Activated CD4-positive, CD25-positive, alpha-beta regulatory T cell treated with anti-CD3 and anti-CD28 coated beads, Interleukin-2, amount 50 U/mL, for 24 hours (primary cell): ENCODE measurements around the gene PDE4D.
A peak's percentile ranks its signal among the peaks of the same experiment; 100 is the strongest.

Experiments
- ATAC-seq, 2 donors: fragments of 150-1000 bp; cut with Tn5 transposase; one replicate each; pipeline ENCODE4 v1.10.0; 2021; ENCODE audit warnings: mild to moderate bottlenecking in 1 of 2, moderate library complexity in 1 of 2

Gene PDE4D

DNA sequence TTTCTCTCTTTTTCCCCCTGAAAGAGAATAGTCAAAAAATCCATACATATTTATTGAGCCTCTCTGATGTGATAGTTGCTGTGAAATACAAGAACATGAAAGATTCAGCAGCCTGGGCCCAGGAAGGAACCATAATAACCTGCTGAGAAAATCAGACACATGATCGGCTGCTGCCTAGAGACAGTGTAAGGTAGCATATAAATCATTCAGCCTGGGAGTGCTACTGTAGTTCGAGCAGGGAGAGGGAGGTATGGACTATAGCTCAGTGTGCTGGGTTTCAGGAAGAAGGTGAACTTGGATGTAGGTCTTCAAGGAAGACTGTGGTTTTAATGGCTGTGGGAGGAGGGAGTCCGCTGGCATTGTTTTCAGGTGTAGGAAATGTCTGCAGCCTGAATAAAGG is 841.6 kb downstream of the PDE4D start:
- no peak for ATAC-seq

DNA sequence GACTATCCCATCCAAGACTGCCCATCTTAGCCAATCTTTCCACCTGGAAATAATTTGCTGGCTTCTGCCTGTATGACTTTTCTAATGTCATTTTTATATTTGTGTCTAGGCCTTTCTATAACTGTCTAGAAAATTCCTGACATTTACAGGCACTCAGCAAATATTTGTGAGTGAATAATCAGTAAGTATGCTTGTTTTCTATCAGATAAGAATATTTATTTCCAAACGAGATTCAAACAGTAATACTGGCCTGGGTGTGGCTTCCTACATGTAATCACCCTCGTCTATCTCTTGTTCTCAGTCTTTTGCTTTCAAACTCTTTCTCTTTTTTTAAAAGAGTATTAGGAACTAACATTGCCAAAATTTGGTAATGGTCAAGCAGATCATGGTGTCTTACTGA is 844.4 kb downstream of the PDE4D start:
- ATAC-seq = no peak

- ATAC-seq = no peak
Observed at GRCh38 chr5:59042201-59043055, 851.1 kb downstream of the PDE4D start.

DNA sequence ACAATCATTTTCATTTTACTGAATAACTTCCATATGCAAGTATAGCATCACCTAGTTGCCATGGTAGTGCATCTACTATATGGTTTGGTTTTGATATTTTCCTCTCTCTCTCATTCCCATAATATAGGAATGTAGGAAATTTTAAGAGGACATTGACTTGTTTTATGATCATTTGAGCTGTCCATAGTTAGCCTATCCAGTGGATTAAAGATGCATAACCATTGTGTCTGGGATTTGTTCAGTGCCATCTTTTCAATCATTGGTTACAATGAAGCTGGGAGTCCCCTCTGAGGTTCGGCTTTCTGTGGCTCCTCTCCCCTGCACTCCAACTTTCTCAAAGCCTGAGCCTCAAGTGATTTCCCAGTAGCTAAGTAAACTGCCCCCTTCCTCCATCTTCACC is 852.2 kb downstream of the PDE4D start:
- ATAC-seq = no peak

GRCh38 chr5:59040804-59041201 is 852.7 kb downstream of the PDE4D start:
- no peak for ATAC-seq

DNA sequence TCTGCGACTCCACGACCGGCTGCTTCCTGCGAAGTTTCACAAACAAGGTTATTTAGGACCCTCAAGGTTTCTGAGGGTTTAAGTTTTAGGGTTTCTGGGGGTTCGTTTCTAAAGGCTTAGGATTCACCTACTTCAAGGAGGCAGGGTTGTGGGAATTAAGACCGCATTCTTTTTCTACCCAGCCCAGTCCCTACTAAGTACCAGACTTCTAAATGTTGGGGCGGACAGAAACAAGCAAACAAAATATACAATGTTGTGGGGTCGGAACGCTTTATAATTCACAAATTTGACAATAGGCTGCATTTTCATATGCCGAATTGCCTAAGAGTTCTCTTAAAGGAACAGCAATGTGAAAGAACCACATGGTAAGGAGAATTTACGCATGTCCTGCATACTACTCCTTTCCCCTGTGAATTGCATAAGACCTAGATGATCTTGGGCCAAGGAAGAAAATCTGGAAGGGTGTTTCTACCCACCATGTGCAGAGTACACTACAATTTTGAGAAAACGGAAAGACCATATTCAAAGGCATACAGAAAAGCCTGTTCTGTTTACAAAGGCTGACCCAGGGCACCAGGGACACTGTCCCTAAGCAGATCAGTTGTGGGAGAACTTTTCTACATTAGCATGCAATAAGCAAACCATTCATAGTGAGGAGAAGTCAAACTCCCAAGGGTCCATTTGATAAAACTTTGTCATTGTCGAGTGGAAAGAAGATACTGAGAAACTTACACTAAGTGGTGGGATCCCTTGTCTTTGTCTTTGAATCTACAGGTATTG is 853.3 kb downstream of the PDE4D start:
- no peak for ATAC-seq

GRCh38 chr5:59039296-59040023 is 854.1 kb downstream of the PDE4D start:
- peak; percentile 77 to 83 for ATAC-seq

DNA sequence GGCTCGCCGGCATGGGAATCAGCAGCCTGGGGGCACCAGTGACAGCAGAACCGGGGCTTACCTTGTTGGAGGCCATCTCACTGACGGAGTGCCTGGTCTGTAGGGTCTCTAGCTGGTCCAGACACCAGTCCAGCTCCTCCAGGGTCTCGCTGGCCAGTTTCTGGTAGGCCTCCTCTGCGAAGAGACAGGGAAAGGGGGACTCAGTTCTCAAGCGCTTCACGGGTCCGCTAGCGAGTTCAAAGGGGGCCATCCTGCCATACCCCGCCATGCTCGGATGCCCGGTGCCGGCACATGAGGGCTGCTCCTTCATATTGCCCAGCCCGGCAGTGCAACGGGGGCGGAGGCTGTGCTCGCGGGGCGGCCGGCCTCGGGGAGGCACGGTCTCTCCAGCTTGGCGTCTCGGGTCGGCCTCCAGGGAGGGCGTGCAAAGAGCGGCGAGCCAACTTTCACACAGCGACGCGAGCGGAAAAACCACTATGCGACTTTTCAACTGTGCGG is 854.7 kb downstream of the PDE4D start:
- peak in 1 of 2 donors; percentile 35 for ATAC-seq

DNA sequence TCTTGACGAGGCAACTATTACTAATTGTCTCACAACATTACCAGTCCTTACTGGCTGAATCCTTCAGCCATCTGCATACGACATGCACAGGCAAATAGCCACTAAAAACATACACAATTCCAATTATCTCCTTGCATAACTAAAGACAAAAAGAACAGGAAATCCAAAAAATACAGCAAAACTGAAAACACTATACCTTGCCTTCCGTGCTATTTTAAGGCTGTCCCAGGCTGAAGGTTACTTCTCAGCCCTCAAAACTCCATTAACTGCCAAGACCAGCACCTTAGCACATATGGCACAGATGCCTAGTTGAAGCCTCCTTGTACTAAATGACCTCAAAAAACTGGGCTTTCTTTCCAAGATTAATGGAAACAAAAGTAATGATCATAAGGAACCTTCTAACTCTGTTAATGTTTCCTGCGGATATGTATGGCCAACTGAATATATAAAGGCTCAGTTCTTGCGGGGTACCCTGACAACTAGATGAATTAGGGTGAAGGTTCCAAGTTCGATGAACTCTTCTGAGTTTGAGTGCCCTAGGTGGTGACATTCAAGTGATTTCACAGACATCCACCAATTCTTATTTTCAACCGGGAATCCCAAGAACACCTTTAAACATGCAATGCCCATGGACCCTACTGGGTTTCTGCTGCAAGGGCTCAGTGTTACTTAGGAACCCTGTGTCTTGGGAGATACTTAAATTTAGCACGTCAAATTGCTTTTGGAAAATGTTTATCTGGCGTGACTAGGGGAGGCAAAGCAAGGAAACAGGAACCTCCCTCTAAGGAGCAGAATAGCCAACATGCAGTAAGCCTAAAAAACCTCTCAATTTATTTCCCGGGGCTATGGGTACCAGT is 855.4 kb downstream of the PDE4D start:
- ATAC-seq = no peak

DNA sequence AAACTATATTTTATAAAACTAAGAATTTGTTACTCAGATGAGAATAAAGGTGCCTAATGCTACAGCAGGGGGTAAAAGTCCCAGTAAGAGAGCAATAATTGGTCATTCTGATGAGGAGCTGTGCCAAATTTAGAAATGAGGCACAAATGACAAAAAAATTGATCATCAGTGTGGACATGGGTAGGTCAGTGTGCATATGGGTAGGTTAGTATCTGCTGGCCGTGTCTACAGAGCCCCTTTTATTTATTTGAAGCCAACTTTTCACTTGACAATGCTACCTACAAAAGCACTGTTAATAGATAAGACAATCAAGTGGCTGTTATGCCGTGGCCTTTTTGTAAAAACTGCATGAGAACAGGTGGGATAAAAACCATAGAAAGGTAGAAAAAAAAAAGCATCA is 856.1 kb downstream of the PDE4D start:
- ATAC-seq = no peak

DNA sequence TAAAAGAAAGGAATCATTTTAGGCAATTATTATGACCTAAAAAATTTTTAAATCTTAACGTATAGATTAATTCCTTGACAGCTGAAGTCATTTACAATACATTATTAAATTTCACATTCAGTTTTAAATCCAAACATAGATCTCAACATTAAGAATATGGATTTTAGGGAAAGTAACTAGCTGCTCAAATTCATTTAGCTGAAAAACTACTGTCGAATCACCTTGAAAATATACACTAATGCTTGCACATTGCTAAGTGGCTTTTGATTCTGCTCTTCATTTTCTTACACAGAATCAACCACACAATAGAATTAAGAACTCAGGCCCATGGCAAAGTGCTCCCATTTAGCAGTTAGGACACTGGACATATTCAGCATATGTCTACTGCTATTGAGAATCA is 856.5 kb downstream of the PDE4D start:
- ATAC-seq = no peak

- no peak for ATAC-seq
Observed at GRCh38 chr5:59036274-59036961, 857.1 kb downstream of the PDE4D start.

- no peak for ATAC-seq
Observed at GRCh38 chr5:59035681-59036080, 857.8 kb downstream of the PDE4D start.

DNA sequence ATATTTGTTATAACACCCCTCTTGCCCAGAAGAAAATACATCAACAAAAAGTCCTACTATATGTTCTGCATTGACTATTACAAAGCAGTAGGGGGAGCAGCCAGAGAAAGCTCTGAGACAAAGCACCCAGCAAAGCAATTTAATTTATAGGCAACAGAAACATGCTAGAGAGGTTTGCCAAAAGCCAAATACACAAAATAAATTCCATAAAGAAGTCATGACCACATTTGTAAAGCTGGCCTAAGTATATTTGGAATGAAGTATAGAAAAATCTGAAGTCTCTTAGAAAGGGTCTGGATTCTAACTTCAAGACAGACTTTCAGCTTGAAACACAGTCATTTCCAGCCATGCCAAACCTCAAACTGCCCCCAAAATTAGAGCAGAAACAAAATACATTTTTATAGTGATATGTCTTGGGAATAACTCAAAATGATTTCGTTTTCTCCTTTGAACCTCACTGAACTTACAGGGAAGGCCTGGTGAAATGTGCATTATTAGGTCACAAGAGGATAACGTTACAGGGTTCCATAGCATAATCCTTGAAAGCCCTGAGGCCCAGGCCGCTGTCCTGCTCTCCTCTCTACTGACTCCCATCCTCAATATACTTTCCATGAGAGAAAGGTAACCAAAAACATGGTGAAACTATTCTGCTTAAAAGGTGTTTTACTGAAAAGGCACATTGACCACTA is 858.9 kb downstream of the PDE4D start:
- no peak for ATAC-seq

DNA sequence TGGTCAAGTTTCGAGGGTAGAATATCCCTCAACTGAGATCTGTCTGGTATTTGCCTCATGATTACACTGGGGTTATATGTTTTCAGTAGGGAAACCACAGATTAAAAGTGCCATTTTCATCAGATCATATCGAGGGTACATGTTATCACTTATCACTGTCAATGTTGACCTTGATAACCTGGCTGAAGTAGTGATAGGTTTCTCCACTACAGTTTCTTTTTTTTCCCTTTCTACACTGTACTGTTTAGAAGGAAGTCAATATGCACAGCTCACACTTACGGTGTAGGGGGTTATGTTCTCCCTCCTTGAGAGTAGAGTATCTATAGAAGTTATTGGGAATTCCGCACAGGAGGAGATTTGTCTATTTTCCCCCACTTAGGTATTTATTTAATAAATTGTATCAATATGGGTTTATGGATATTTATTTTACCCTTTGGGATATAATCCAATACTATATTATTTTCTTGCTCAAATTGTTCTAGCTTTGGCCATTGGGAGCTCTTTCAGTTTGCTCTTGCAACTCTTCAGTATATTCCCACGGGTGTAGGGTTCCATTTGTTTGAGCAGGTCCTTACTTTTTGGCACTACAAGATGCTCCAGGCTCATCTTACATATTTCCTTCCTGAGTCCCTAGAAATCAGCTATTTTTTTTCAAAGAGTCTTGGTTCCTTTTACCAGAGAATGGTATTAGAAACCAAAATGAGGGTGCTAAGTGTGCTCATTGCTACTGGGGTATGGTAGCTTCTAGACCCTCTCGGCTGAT is 866.2 kb downstream of the PDE4D start:
- ATAC-seq = no peak

- ATAC-seq = no peak
Observed at GRCh38 chr5:59025734-59026133, 867.8 kb downstream of the PDE4D start.

DNA sequence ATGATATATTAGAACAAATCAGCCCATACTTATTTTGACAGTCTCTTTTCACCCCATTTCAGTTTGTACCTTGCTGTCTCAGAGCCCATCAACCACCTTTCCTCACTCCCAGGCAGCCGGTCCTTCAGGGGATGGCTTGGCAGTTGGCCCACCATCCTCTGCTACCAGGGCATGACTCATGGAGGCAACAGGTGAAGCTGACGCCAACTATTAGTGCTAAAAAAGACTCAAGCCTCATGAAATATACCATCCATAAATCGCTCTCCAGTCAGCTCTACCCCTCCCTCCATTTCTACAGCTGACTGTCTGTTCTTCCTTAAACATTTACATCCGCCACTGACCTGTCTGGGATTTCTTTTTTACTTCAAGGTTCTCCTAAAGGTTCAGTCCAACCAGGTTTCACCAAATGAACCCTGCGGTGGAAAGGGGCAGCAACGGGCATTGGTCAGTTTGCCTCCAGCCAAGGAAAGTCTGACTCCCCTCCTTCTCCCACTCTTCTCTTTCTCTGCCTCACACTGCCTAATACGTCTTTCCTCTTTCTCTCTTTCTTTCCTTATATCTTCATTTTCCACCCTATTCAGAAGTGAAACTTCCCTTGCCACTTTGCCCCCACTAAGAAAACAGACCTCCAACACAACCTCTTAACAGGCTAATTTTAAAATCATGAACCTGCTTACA is 871.5 kb downstream of the PDE4D start:
- no peak for ATAC-seq

DNA sequence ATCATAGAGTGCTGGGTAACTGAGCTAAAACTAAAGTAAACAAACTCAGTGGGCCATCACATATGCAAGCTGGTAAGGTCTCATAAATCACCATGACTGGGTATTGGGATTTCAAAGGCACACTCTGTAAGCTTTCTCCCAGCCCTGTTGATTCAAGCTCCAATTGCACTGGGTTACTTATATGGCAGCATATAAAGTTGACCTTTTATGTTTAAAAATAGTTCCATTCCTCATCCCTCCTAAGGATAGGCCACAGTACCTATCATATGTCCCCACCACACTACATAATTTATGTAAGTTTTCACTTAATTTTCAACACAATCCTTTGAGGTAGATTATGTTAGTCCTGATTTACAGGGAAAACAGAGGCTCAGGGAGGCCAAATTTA is 872.2 kb downstream of the PDE4D start:
- ATAC-seq = no peak

- ATAC-seq = peak; percentile 67 to 70
Observed at GRCh38 chr5:59020611-59021285, 872.8 kb downstream of the PDE4D start.
